HCT116 (cell line): ENCODE data around the gene STARD8. TPM values are rescaled to one million over a fixed set of nuclear protein-coding genes. Genes with fewer than 3 reads are reported as not detected.

Experiments
- ATAC-seq: fragments of 200-7000 bp; cut with Tn5 transposase; 2 replicates; pipeline ENCODE4 v1.9.1; 2020; ENCODE audit warnings: mild to moderate bottlenecking, moderate library complexity
- BruUV-seq: library from RNA; stranded (reverse); fragments of 400-500 nt; replicated peaks from 2 replicates; lab custom pipeline; 2021; lab: Mats Ljungman, UMichigan
- CTCF ChIA-PET: fragments of 300-600 bp; sonication (Branson Sonifier 250); formaldehyde crosslinking; loops from one replicate; lab custom pipeline; 2021; ENCODE audit warnings: antibody characterized with exemption; lab: Charles Lee
- POLR2A ChIA-PET: fragments of 300-600, 350-600 bp; sonication (Branson Sonifier 250); formaldehyde crosslinking; loops from one replicate; lab custom pipeline; 2021; ENCODE audit warnings: antibody characterized with exemption; lab: Charles Lee
- RAD21 ChIA-PET, 2 experiments: fragments of 300-600 bp; sonication (Branson Sonifier 250); formaldehyde crosslinking; loops; one replicate each; lab custom pipeline; 2023; ENCODE audit warnings: low total read pairs in 2 of 2; ENCODE audit not compliant: uncharacterized antibody in 2 of 2, unreplicated experiment in 2 of 2, low non-redundant PET in 1 of 2; lab: Charles Lee
- DNase-seq: peaks from one replicate; pipeline ENCODE4 v3.0.0-alpha.2; 2010; ENCODE audit warnings: low read depth, low spot score
- H2AFZ ChIP-seq: fragments of 200-600 bp; shearing (Covaris generic), sonication (generic); 2 replicates; pipeline ENCODE4 v1.6.1; 2017; ENCODE audit warnings: low read depth, mixed run types, mixed read lengths, antibody characterized with exemption, low read length; ENCODE audit not compliant: poor library complexity, severe bottlenecking
- H3K27ac ChIP-seq: 2 replicates; pipeline ENCODE4 v1.5.1; 2012; ENCODE audit warnings: low read depth, low read length
- H3K27me3 ChIP-seq: fragments of 200-600 bp; sonication (generic); 2 replicates; pipeline ENCODE4 v1.6.1; 2016; ENCODE audit warnings: mixed run types, low read length, mixed read lengths; ENCODE audit not compliant: insufficient read depth
- H3K36me3 ChIP-seq, 2 experiments: fragments of 200-500 bp in 1 of 2; fragments of 200-600 bp in 1 of 2; sonication (Bioruptor generic) in 1 of 2; sonication (generic) in 1 of 2; 2 replicates each; pipeline versions ENCODE4 v1.5.1 to v1.6.1; 2014 to 2016; ENCODE audit warnings: low read length in 2 of 2, inconsistent platforms in 1 of 2, mixed read lengths in 1 of 2, mixed run types in 1 of 2; ENCODE audit not compliant: insufficient read depth in 2 of 2, control insufficient read depth in 1 of 2
- H3K4me1 ChIP-seq, 2 experiments: fragments of 200-600 bp in 1 of 2; sonication (generic) in 1 of 2; 2 replicates each; pipeline versions ENCODE4 v1.5.1 to v1.6.1; 2012 to 2017; ENCODE audit warnings: low read length in 2 of 2, inconsistent platforms in 1 of 2, mild to moderate bottlenecking in 1 of 2, mixed read lengths in 1 of 2, mixed run types in 1 of 2, moderate library complexity in 1 of 2; ENCODE audit not compliant: insufficient read depth in 2 of 2, control insufficient read depth in 1 of 2
- H3K4me2 ChIP-seq: fragments of 200-600 bp; sonication (generic); 2 replicates; pipeline ENCODE4 v1.6.1; 2017; ENCODE audit warnings: mixed run types, low read length, mixed read lengths
- H3K4me3 ChIP-seq, 2 experiments: fragments of 200-600 bp in 1 of 2; sonication (generic) in 1 of 2; replicated peaks in 1 of 2; 2 replicates each; pipeline ENCODE4 v1.5.1; 2011 to 2016; ENCODE audit warnings: low read length in 2 of 2, control low read depth in 1 of 2, low read depth in 1 of 2, mild to moderate bottlenecking in 1 of 2, mixed read lengths in 1 of 2, mixed run types in 1 of 2
- H3K79me2 ChIP-seq: fragments of 200-600 bp; sonication (generic); 2 replicates; pipeline ENCODE4 v1.6.1; 2017; ENCODE audit warnings: mild to moderate bottlenecking, mixed run types, low read length, moderate library complexity, mixed read lengths; ENCODE audit not compliant: insufficient read depth
- H3K9ac ChIP-seq: fragments of 200-600 bp; sonication (generic); 2 replicates; pipeline ENCODE4 v1.6.1; 2016; ENCODE audit warnings: low read length, mixed read lengths
- H3K9me2 ChIP-seq: fragments of 200-600 bp; sonication (generic), shearing (Covaris generic); 2 replicates; pipeline ENCODE4 v1.6.1; 2017; ENCODE audit warnings: mixed run types, mild to moderate bottlenecking, moderate library complexity; ENCODE audit not compliant: insufficient read depth
- H3K9me3 ChIP-seq, 2 experiments: fragments of 200-500 bp in 1 of 2; fragments of 200-600 bp in 1 of 2; sonication (Bioruptor generic) in 1 of 2; sonication (generic) in 1 of 2; 2 replicates each; pipeline ENCODE4 v1.6.1; 2014 to 2017; ENCODE audit warnings: low read length in 2 of 2, mixed read lengths in 2 of 2, inconsistent platforms in 1 of 2, low read depth in 1 of 2, mild to moderate bottlenecking in 1 of 2, mixed run types in 1 of 2, moderate library complexity in 1 of 2; ENCODE audit not compliant: control insufficient read depth in 1 of 2, insufficient read depth in 1 of 2
- H4K20me1 ChIP-seq: fragments of 200-600 bp; sonication (generic), shearing (Covaris generic); 2 replicates; pipeline ENCODE4 v1.6.1; 2017; ENCODE audit warnings: mixed run types, mild to moderate bottlenecking, moderate library complexity; ENCODE audit not compliant: insufficient read depth
- CBX3 ChIP-seq: IDR thresholded peaks from 2 replicates; pipeline ENCODE4 v1.6.1; 2012; ENCODE audit warnings: low read depth
- CEBPB ChIP-seq: IDR thresholded peaks from 2 replicates; pipeline ENCODE4 v1.6.1; 2012; ENCODE audit warnings: low read depth
- EGR1 ChIP-seq: IDR thresholded peaks from 2 replicates; pipeline ENCODE4 v1.6.1; 2012; ENCODE audit warnings: low read depth
- ELF1 ChIP-seq: IDR thresholded peaks from 2 replicates; pipeline ENCODE4 v1.6.1; 2012; ENCODE audit warnings: low read depth, borderline replicate concordance
- EZH2phosphoT487 ChIP-seq: fragments of 200-600 bp; IDR thresholded peaks from 2 replicates; pipeline ENCODE4 v1.6.1; 2018; ENCODE audit warnings: antibody characterized with exemption, borderline replicate concordance
- FOSL1 ChIP-seq: IDR thresholded peaks from 2 replicates; pipeline ENCODE4 v1.6.1; 2012; ENCODE audit warnings: low read depth
- JUND ChIP-seq: IDR thresholded peaks from 2 replicates; pipeline ENCODE4 v1.6.1; 2012
- MAX ChIP-seq: IDR thresholded peaks from 2 replicates; pipeline ENCODE4 v1.6.1; 2012
- POLR2AphosphoS5 ChIP-seq: IDR thresholded peaks from 2 replicates; pipeline ENCODE4 v1.6.1; 2011; ENCODE audit warnings: mild to moderate bottlenecking, low read depth, low read length, moderate library complexity
- RAD21 ChIP-seq: IDR thresholded peaks from 2 replicates; pipeline ENCODE4 v1.6.1; 2012; ENCODE audit warnings: low read depth, mild to moderate bottlenecking
- REST ChIP-seq: IDR thresholded peaks from 2 replicates; pipeline ENCODE4 v1.6.1; 2012; ENCODE audit warnings: low read depth
- SIN3A ChIP-seq: IDR thresholded peaks from 2 replicates; pipeline ENCODE4 v1.6.1; 2012; ENCODE audit warnings: low read depth
- SP1 ChIP-seq: IDR thresholded peaks from 2 replicates; pipeline ENCODE4 v1.6.1; 2012; ENCODE audit warnings: low read depth
- SRF ChIP-seq: IDR thresholded peaks from 2 replicates; pipeline ENCODE4 v1.6.1; 2012; ENCODE audit warnings: low read depth
- TCF7L2 ChIP-seq: IDR thresholded peaks from 2 replicates; pipeline ENCODE4 v1.7.0; 2011; ENCODE audit warnings: borderline replicate concordance, inconsistent platforms; ENCODE audit not compliant: insufficient read depth, insufficient read length; ENCODE audit errors: extremely low read depth
- YY1 ChIP-seq: IDR thresholded peaks from 2 replicates; pipeline ENCODE4 v1.6.1; 2011; ENCODE audit warnings: low read length, low read depth, moderate library complexity, mild to moderate bottlenecking; ENCODE audit not compliant: insufficient replicate concordance; ENCODE audit errors: extremely low read depth
- ZBTB33 ChIP-seq: IDR thresholded peaks from 2 replicates; pipeline ENCODE4 v1.6.1; 2011; ENCODE audit warnings: mild to moderate bottlenecking, low read length, moderate library complexity; ENCODE audit not compliant: insufficient replicate concordance; ENCODE audit errors: extremely low read depth
- ZFX ChIP-seq: fragments of 450-650 bp; IDR thresholded peaks from 2 replicates; pipeline ENCODE4 v1.6.1; 2017
- intact Hi-C: fragments of 100-400 bp; cut with micrococcal nuclease; formaldehyde crosslinking; loops from 2 replicates; pipeline ENCODE4 v1.10.0; 2022
- total RNA-seq: library from RNA; stranded (reverse); gene quantifications from one replicate; pipeline ENCODE4 v1.2.1, GENCODE V29; 2021; ENCODE audit not compliant: unreplicated experiment

Gene STARD8
- total RNA-seq, 1 experiment from 2014 or later: 5.4 TPM

- no peak overlapping the region for H2AFZ ChIP-seq
- no peak overlapping the region for H3K4me3 ChIP-seq
- no peaks in the 10 kb centered on the region for H3K9me2 ChIP-seq
- H3K27me3 ChIP-seq: no peaks in the 10 kb centered on the region
- no peaks in the 10 kb centered on the region for H4K20me1 ChIP-seq
- ChIA-PET RAD21 (no interaction called here), POLR2A (no interaction called here), CTCF (no interaction called here)
- no peaks in the 10 kb centered on the region for H3K4me1 ChIP-seq
- DNase-seq: no peak
- no peak for TF ChIP-seq CBX3
- no TSS peak for BruUV-seq
- no peaks in the 10 kb centered on the region for H3K79me2 ChIP-seq
- H3K36me3 ChIP-seq: no peaks in the 10 kb centered on the region
- no peak overlapping the region for H3K9ac ChIP-seq
- no peak overlapping the region for H3K27ac ChIP-seq
- intact Hi-C loops: no loop called here
- H3K9me3 ChIP-seq: no peaks in the 10 kb centered on the region
- ATAC-seq: no peak
- no peak overlapping the region for H3K4me2 ChIP-seq
Measured at GRCh38 chrX:68726366-68726765, 78.9 kb downstream of the STARD8 start.

GRCh38 chrX:68727696-68728095 is 80.2 kb downstream of the STARD8 start:
- Histone ChIP-seq H3K4me1 (no peaks in the 10 kb centered on the region), H3K4me3 (no peak overlapping the region), H3K79me2 (no peaks in the 10 kb centered on the region), H3K9ac (no peak overlapping the region), H3K27me3 (no peaks in the 10 kb centered on the region), H3K27ac (no peak overlapping the region), H3K4me2 (no peak overlapping the region), H3K36me3 (no peaks in the 10 kb centered on the region), H3K9me3 (no peaks in the 10 kb centered on the region), H4K20me1 (no peaks in the 10 kb centered on the region), H3K9me2 (no peaks in the 10 kb centered on the region), H2AFZ (no peak overlapping the region)
- no peak for ATAC-seq
- RAD21 ChIA-PET: no interaction called here
- no TSS peak for BruUV-seq
- POLR2A ChIA-PET: no interaction called here
- CTCF ChIA-PET: no interaction called here
- DNase-seq: no peak
- intact Hi-C loops: no loop called here
- no peak for TF ChIP-seq YY1
- TF ChIP-seq JUND: no peak
- TF ChIP-seq MAX: no peak
- TF ChIP-seq RAD21: no peak
- no peak for TF ChIP-seq TCF7L2
- no peak for TF ChIP-seq REST
- no peak for TF ChIP-seq POLR2AphosphoS5
- no peak for TF ChIP-seq EGR1
- no peak for TF ChIP-seq SIN3A
- TF ChIP-seq ZBTB33: no peak
- no peak for TF ChIP-seq SRF
- TF ChIP-seq SP1: no peak
- no peak for TF ChIP-seq FOSL1
- TF ChIP-seq EZH2phosphoT487: no peak
- no peak for TF ChIP-seq ZFX
- TF ChIP-seq CEBPB: no peak
- TF ChIP-seq ELF1: no peak
